Measurements from ENCODE around the gene C8G.

- TF ChIP-seq POLR2AphosphoS5 (IDR thresholded peaks at IDR 0.05; ENCODE audit: low read depth, low read length) = no peak
- TF ChIP-seq POLR2A (IDR thresholded peaks at IDR 0.05; ENCODE audit: low read depth, low read length) = no peak
- no peak for TF ChIP-seq TAF1 (IDR thresholded peaks at IDR 0.05; ENCODE audit: borderline replicate concordance, low read depth, low read length)
Observed at GRCh38 chr9:136957461-136957860, 12.4 kb downstream of the C8G start.
